Activated CD4-positive, alpha-beta T cell treated with anti-CD3 and anti-CD28 coated beads, Interleukin-2, Interleukin-4, amounts not matched to agents 100 ng/mL and 50 ng/mL, durations not matched to agents 16 hours and 8 hours (primary cell): ENCODE results near the gene MET.
"Not testable (repeated sequence)": the region's sequence is repeated elsewhere in the genome, so short reads cannot be mapped to it uniquely, and the experiment has no call there.

ENCODE experiments used
- DNase-seq: peaks from one replicate; pipeline ENCODE4 v3.0.0-alpha.2; 2020; ENCODE audit warnings: low spot score

MET gene

DNA sequence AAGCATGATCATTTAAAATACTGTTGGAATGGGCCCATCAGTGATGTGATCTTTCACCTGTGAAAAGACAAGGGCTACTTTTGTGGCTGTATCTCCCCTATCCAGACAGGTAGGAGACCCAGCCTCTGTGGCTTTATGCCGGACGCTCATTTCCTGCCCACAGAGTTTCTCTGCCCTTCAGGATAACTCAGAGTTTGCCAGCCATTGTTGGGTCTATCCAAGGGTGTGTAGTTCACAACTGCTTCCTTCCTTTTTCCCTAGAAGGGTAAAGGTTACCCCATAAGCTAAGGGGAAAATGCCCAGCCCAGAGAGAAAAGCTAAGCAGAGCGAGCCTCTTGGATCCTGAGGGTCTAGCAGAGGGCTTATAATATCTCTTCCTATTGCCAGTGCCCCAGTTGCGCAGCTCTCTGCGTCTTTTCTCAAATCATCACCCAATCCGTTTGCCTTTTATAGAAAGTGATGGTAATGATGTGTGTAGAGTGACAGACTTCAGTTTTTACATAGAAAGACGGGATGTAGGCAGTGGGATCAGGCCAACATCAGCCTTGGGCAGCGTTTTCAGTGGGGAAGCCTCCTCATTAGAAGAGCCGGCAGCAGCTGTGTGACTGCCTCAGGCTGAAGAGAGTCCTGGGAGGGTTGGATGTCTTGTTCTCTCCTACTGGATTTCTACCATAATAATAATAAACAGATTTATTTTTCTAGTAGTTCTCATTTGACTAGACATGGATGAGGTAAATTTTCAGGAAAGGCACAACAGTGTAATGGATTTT is 80.5 kb downstream of the MET start:
- no peak for DNase-seq

DNA sequence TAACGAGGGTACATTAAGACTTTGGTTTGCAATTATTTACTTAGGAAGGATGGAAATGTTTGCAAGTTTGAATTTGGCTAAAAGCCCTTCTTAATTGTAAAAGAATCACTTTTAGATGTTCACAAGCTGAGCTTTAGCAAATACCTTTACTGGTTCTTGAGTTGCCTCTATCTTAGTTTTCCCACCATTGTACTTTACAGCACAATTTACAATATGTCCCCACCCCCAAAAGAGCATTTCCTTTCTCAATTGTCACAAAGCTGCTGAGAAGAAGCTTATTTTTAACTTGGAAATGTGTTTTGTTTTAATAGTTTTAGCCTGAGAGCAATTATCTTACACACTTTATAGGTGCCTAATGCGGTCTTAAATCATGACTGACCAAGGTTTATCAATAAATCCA is 81.1 kb downstream of the MET start:
- no peak for DNase-seq

DNA sequence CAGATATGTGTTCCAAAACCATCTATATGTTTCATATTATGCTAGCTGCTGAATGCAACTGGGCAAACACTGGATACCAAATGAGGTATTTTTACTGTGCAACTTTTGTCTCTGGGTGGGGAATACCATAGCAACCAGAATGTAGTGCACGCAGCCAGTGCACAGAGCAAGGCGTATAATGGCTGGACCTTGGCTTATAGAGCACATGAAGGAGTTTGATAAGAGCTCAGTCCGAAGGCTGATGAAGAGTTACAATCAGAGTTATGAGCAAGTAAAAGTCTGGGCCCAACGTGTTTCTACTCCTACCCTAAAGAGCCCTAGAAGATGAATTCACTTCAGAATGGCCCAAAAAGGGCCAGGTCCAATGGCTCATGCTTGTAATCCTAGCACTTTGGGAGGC is 82.2 kb downstream of the MET start:
- DNase-seq, result no peak

DNA sequence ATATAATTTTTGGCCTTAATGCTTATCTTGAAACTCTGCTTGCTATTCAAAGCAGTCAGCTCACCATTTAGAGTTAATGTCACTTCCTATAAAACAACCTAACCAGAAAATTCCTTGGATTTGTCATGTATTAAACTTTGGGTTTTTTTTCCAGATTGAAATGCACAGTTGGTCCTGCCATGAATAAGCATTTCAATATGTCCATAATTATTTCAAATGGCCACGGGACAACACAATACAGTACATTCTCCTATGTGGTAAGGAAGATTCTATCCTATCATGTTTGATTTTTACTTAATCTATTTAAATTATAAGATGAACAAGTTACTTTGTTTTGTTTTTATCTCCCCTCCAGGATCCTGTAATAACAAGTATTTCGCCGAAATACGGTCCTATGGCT is 85.3 kb downstream of the MET start:
- no peak for DNase-seq

DNA sequence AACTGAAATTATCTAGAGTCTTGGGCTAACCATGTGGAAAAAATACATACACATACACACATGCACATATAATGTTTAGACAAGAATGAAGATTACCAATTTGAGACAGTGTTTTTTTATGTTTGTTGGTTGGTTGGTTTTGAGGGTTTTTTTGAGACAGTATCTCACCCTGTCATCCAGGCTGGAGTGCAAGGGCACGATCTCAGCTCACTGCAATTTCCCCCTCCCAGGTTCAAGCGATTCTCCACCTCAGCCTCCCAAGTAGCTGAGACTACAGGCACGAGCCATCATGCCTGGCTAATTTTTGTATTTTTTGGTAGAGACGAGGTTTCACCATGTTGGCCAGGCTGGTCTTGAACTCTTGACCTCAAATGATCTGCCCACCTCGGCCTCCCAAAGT is 87.6 kb downstream of the MET start:
- DNase-seq, result not testable (repeated sequence)

DNA sequence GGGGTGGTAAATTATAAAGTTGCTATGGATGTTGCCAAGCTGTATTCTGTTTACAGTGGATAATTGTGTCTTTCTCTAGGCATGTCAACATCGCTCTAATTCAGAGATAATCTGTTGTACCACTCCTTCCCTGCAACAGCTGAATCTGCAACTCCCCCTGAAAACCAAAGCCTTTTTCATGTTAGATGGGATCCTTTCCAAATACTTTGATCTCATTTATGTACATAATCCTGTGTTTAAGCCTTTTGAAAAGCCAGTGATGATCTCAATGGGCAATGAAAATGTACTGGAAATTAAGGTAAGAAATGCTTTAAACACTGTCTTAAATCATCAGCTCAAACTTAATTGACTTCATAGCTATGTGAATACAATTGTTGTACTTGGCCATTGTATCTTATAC is 91.0 kb downstream of the MET start:
- DNase-seq, result no peak

DNA sequence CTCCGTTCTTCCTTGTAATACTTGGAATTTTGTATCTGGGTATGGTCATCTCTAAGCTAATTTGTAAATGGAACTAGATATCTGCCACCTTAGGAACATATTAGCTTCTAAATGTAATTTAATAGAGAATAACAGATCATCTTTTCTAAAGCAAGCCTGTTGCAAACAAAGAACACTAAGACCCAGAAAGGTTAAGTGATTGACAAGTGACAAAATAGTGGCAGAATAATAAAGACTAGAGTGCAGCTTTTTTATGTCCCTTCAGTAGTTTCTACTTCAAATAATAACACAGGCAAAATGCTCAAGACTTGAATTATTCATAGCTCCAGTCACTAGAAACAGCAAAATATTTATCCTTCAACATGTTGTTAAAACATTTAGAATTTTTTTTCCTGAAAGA is 91.7 kb downstream of the MET start:
- no peak for DNase-seq

DNA sequence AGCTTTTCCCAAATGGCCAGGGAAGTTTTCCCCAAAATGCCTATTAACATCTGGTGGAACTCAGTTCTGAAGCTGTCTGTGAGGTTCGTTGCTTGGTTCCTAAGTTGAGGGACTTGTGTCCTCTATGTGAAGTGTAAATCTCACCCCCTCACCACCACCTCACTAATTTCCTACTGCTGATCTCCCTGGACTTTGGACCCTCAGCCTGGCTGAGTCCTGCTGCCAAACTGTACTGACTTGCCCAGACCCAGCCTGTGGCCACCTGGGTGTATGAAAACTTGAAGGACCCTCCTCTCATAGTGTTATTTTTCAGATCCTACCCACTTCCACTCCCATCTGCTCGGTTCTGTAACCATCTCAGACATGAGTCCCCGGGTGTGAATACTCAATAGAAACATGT is 94.9 kb downstream of the MET start:
- DNase-seq, result no peak

DNA sequence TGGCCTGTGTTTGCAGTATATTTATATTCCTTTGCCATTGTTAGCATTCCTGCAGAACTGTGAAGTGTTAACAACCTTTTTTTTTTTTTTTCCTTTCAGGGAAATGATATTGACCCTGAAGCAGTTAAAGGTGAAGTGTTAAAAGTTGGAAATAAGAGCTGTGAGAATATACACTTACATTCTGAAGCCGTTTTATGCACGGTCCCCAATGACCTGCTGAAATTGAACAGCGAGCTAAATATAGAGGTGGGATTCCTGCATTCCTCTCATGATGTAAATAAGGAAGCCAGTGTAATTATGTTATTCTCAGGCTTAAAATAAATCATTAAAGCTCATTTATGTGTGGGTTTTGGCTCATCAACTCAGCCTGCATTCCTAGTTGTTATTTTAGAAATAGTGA is 97.5 kb downstream of the MET start:
- no peak for DNase-seq

DNA sequence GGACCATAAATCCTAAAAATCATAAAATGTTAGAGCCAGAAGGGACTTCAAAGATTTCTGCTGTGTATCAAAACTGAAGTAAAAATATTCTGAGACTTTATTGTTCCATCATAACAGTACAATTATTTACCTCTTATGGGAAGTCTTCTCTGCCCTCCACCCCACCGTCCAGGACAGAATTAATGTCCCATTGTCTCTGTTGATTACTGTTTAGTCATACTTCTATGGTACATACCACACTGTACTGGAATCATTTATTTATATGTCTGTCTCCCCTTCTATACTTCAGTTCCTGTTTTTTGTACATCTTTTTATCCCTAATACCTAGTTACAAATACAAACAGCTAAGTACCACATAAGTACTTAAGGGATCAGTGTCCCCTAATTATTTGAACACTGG is 98.9 kb downstream of the MET start:
- DNase-seq, result no peak

DNA sequence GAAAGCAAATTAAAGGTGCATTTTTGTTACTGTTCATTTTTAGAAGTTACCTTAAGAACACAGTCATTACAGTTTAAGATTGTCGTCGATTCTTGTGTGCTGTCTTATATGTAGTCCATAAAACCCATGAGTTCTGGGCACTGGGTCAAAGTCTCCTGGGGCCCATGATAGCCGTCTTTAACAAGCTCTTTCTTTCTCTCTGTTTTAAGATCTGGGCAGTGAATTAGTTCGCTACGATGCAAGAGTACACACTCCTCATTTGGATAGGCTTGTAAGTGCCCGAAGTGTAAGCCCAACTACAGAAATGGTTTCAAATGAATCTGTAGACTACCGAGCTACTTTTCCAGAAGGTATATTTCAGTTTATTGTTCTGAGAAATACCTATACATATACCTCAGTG is 99.6 kb downstream of the MET start:
- no peak for DNase-seq

DNA sequence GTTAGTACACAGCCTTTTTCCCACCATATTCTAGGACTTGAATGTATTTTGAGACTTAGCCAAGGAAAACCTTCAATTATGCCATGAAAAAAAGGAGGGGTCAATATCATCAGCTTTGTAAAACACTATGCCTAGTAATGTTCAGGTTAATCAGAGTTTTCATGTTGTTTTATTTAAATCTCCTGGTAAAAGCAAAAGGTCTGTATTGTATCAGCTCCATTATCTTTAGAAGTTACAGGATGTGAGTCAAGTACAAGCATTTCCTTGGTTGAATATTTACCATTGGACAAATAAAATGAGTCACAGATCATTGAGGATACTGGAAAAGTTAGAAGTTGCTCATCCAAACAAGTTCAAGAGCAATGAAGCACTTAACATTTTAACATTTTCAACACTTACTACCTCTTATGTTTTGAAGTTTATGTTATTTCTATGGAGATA is 100.4 kb downstream of the MET start:
- no peak for DNase-seq

DNA sequence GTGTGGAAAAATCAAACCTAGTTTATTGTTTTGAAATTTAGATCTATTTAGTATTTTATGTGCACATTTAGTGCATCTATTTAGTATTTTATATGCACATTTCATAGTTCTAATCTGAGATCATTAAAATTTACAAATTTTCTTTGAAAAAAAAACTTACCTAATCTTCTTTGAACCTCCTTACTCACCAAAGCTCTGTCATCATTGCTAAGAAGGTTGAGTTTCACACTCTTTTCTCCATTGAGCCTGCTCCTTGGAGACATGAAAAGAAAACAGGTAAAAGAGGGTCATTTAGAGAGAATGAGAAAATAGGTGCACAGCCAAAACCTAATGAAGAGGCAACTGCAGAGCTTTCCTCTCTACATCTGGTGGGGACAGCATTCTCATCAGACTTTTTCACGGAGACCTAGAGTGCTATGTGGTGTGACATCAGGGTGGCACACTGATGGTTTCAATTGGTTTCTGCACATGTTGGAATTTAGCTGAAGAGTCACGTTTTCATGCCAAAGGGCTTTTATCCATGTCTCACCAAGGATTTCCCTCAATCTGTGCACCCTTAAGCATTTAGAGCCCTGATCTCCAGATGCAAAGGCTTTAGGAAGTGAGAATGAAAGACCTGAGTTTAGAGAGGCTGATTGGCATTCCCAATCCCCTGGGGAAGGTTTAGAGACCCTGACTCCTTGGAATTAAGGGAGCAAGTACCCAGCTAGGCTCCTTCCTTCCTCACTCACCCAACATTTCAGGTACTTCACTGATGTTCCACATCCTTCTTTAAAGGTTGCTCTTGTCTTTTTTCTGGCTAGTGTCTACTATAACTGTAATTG is 101.1 kb downstream of the MET start:
- no peak for DNase-seq

DNA sequence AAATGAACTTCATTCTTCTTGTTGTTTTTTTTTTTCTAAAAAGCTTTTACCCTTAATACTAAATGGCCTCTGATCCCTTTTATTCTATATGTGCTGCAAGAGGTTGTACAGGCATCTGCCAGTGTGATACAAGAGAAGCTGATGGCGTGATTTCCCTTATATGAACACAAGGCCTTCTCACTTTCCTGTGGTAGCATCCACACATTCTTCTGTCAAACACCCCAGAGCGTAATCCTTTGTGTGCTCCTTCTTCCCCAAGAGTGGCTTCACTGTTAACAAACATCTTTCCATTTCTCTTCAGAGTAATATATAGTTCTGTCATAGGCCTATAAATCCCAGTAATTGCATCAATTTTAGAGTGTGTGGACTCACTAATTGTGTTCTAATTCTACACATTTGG is 104.0 kb downstream of the MET start:
- DNase-seq, result no peak

DNA sequence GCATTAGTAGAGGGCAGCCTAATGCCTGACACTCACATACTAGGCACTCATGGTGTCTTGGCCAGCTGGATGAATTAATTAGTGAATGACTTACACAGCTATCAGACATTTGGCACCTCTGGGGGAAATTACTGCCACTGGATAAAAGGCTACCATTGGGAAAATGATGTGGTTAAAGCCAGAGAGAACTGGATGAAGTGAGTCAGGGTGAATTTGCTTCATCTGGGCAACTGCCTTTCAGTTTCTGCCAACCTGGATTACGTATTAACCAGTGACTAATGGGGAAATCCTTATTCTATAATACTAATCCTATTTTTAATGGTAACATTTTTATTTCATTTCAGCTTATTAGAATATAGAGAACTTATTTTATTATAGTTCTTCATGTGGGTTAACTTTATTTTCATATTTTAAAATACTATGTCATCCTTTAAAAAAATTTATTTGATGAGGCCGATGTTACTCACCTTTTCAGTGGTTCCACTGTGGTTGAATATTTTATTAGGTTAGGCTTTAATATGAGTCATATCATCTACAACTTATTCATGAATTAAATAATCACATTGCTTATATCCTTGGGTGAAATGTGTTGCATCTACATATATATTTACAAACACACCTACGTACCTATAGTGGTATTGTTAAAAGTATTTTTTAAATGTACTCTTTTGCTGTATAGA is 104.8 kb downstream of the MET start:
- peak; percentile 6 for DNase-seq

DNA sequence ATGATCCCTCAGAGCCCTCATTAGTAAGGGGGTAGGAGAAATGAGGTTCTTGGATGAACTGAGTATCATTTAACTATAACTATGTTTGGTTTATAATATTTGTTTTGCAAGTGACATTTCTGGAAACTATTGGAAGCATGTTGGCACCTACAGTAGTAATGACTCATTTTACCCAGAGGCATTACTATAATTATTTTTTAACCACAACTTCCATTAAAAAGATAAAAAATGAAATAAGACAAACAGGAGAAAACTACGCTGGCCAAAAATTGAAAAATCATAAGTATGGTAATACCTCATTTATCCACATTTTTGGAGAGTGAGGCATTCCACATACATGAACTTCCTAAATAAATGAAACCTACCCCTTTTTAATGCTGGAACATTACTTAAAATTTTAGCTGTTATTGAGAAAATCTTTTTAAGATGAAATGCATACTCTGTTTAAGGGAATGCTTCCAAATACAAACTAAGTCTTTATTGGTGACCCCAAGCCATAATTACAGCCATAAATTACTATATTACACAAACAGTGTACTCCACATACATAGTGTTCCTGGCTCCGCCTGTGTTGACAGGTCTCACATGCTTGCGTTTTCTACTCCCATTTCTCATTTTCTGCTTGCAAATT is 105.8 kb downstream of the MET start:
- no peak for DNase-seq

DNA sequence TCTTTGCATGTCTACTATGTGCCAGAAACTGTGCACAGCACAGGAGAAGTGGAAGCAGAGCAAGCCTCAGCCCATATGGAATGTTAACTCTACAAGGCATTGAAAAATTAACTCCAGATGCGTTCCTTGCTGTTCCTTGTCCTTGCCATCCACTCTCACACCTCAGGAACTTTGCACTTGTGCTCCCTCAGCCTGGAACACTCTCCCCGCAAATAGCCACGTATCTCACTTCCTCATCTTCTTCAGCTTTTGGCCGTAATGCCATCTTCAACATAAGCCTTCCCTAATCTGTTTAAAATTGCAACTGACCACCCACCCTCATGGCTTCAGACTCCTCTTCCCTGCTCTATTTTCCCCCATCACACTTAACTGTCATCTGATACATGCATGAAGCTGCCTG is 107.2 kb downstream of the MET start:
- no peak for DNase-seq

DNA sequence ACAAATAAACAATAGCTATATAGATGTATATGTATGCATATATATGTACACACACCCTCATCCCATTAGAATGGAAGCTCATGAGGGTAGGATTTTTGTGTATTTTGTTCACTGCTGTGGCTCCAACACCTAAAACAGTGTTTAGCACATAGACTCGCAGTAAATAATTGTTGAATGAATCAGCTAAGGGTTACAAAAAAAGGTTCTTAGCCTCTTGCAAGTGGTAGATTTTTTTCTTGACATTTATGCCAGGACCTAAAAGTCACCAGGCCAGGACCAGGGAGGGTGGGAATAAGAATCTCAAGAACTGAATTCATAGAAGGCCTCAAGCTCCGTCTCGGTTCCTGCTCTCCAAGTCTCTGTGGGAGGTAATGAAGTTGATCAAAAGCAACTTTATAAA is 107.9 kb downstream of the MET start:
- no peak for DNase-seq

DNA sequence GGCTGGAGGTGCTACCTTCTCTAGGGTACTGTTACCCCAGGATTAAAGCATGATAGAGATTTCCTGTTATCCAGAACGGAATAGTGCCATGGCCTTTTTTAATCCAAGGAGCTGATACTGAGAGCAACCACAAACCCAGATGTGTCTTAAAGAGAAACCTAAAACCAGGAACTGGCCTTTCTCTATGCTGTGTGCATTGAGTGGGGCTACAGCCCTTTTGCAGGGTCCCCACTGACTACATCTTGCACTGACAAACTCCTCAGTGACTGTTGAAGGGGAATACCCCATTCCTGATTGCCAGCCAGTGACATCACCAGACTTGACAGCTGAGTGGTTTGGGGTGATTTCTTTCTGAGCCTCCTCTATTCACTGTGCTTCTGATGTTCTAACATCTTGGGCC is 108.5 kb downstream of the MET start:
- no peak for DNase-seq

DNA sequence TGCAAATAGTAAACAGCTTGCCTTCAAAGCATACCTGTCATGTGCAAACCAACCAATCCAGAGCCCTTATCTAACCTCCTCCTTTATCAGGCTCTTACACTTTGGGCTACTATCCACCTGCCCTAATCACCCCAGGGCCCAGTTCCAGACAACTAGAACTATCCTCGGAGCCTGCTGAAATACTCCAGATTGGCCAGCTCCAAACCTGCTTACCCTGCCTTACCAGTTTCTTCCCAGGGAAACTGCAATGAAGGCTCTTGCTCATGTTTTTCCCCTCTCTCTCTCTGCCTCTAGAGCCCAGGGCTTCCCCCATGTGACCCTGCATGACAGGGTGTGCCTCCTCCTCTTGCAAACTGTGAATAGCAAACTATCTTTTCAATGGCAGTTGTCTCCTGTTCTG is 109.0 kb downstream of the MET start:
- DNase-seq, result no peak

DNA sequence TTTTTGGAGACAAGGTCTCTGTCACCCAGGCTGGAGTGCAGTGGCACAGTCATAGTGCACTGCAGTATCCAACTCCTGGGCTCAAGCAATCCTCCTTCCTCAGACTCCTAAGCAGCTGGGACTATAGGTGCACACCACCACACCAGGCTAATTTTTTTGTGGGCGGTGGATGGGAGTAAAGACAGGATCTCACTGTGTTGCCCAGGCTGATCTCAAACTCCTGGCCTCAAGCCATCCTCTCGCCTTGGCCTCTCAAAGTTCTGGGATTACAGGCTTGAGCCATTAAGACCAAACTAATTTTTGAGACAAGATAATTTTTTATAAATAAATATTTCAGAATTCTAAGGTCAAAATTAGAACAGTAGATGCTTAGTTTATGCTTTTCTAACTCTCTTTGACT is 109.6 kb downstream of the MET start:
- no peak for DNase-seq

DNA sequence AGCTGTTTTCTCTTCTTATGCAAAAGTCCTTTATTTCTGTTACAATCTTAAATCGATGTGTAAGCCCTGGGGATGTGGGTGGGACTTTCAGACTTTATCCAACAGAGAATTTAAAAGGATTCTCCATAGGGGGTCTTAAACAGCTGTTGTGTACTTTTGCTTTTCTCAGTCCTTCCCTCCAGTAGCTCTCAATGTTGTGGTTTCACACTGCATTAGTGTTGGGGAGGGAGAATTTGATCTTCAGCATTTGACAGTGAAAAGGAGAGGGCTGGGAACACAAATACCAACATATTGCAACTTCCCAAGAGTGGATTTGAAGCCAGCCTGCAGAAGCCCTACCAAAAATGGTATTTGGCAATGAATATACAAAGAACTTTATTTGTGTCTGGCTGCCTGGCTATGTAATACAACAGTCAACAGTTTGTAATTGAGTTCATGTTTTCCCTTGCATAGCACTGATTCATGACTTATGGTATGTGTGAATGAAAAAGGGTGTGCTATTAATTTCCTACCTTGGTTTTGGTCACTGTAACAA is 110.2 kb downstream of the MET start:
- no peak for DNase-seq
